Inferior parietal cortex (tissue), 1 donor: ENCODE data around the gene CFAP100.

ENCODE experiments used
- DNase-seq: peaks from one replicate; pipeline ENCODE4 v3.0.0-alpha.2; 2016; ENCODE audit errors: extremely low spot score

CFAP100 gene

GRCh38 chr3:126373682-126374601 is 20.8 kb upstream of the CFAP100 start:
- DNase-seq = peak; percentile 10

GRCh38 chr3:126375835-126376331 is 18.8 kb upstream of the CFAP100 start:
- DNase-seq = no peak

DNA sequence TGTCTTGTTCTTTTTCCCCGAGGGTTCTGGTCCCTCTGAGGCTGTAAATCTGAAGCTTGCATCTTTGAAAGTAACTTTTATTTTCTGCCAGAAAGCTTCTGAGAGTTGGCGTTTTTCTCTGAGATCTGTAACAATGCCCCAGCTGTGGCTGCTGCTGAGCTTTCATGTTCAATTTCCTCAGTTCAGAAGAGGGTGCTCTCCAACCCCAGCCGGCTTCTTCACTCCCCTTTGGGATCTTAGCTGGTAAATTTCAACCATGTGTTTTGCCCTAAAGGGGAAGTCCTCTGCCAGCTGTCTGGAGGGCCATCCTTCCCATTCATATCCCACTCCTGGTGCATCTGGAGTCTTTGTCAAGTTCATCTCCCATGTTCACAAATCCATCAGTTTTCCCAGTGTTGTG is 18.3 kb upstream of the CFAP100 start:
- DNase-seq = no peak

DNA sequence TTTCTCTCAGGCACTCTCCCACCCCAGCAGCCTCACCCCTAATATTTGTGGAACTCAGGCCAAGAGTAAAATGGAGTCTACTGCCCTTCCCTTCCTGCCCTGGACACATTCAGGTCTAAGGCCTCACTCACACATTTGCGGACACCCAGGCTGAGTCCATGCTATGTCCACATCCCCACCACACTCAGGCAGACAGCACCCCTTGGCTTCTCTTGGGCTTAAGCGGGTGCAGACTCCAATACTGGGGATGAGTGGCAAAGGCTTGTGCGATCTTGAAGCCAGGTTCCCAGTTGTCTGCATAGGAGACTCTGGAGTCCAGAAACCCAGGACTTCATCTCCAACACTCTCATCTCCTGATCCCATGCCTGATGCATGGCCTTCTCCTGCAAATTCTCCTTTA is 17.5 kb upstream of the CFAP100 start:
- no peak for DNase-seq

DNA sequence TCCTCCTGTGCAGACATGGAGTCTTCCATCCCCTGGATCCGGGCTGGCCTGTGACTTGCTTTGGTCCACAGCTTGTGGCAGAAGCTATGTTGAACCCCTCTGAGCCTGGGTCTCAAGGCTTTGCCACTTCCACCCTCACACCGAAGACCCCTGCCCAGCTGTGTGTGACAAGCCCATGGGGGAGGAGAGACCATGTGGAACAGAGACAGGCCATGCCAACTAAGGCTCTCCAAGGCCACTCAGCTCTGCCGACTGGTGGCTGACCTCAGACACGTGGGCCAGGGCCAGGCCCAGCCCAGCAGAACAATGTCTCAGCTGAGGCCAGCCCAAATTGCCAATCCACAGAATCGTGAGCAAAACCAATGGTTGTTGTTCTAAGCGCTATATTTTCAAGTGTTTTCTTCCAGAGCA is 16.4 kb upstream of the CFAP100 start:
- DNase-seq = no peak

GRCh38 chr3:126380011-126380768 is 14.5 kb upstream of the CFAP100 start:
- DNase-seq = no peak

DNA sequence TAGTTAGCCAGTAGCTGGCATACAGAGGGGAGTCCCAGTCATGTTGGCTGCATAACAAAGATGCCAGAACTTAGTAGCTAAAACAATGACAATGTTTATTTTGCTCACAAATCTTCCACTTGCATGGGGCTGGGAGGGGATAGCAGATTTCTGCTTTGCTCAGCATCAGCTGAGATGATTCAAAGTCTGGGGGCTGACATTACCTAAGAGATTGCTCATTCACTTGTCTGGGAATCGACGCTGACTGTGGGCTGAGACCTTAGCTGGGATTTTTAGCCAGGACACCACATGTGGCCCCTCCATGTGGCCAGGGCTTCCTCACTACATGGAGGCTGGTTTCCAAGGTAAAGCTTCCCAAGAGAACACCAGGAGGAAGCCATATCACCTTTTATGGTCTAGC is 12.7 kb upstream of the CFAP100 start:
- no peak for DNase-seq

DNA sequence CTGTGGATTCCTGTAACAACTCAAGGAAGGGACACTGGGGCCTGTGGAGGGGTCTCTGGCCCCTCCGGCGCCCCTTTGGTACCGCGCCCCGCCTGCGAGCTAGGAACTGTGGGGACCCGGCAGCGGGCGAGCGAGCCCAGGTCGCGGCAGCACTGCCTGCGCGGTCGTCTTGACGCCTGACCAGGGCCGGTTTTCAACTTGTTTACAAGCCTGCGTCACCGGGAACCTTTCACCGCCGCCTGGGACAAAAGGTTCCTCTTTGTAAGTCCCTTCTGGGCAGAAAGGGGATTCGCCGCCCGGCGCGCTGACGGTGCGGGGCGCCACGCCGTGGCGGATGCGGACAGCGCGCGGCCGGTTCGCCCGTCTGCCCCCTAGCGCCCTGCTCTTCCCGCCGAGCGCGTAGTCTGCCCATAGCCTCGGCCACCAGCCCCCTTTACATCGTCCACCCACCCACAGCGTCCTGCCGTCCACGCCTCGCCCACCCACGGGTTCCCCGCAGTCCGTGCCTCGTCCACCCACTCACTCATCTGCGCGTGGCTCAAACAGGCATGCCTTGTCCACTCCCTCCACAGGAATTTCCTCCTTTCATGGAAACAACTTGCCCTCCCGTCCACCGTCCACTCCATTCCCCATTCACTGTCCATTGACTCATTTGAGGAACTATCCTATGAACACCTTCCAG is 5.5 kb upstream of the CFAP100 start:
- peak; percentile 85 for DNase-seq

DNA sequence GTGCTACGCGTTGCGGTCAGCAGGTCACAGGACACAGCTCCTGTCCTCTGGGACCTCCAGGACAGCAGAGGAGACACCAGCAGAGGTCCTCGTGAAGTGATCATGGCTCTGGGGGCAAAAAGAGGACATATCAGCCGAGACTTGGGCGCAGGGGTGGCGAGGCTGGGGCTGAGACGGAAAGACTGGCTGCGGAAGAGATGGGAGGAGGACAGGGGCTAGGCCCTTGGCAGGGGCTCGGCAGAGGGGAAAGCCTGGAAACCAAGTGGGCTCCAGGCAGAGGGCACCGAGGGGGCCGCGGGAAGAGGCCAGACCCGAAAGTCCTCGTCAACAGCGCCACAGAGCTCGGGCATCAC is 4.9 kb upstream of the CFAP100 start:
- DNase-seq = no peak

DNA sequence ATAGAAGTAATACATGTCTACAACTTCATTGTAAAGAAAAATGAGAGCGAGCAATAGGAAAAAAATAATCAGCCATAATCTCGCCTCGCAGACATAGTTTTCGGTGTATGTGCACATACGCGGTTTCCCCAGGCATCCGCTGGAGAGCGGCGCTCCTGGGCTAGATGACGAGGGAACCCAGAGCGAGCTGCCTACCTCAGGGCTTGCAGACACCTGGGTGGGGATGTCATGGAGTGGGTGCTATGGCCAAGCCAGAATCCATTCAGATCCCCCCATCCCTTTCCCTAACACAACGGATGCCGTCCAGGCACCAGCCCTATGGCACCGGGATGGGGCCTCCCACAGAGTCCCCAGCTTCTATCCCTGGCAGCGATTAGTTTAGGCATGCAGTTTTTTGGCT is 4.5 kb upstream of the CFAP100 start:
- no peak for DNase-seq

DNA sequence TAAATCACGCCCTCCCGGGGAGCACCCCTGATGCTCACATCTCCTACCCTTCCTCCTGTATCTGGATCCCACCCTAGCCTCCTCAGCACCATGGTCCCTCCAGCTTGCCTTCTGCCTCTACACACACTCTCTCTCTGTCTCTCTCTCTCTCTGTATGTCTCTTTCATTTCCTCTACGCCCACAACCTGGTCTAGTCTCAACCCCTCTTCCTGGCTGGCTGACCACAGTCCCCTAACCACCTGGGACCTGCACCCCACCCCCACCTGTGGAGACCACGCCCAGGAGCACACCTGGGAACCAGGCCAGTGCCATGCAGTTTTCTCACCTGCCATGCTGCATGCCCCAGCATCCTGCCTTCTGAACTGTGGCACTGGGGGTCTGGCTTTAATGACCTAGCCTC is 4.0 kb upstream of the CFAP100 start:
- DNase-seq = no peak

GRCh38 chr3:126391631-126392030 is 3.1 kb upstream of the CFAP100 start:
- no peak for DNase-seq

- DNase-seq = no peak
These were observed 2.5 kb upstream of the CFAP100 start for GRCh38 chr3:126392246-126392645.

DNA sequence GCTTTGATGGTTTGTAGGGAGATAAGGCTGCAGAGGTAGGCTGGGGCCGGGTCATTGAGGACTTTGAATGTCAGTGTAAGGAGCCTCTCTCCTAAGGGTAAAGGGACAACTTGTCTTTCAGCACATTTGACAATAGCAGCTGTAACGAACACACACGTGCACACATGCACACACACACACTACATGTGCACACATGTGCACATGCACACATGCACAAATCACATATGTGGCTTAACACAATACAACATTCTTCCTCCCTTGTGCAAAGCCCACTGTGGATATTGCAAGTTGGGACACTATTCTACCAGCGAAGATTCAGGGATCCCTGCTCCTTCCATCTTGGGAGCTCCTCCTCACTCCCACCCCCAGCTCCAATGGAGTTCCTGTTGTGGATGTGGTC is 1.1 kb upstream of the CFAP100 start:
- no peak for DNase-seq

DNA sequence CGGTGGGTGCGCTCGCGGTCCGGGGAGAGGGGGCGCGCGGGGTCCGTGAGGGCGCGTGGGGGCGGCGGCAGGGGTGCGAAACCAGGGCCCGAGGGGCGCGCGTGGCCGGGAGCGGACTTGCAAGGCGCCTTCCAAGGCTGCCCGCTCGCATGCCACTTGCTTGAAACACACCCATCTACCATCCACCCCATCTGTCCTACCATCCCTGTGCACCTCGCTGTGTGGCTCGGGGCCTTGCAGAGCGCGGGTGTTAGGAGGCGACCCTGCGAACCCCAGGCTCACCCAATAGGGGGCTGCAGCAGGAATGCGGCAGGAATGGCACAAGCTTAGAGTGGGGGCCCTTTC is 240 bp downstream of the CFAP100 start:
- no peak for DNase-seq

- no peak for DNase-seq
These were observed 1.3 kb downstream of the CFAP100 start for GRCh38 chr3:126395846-126396513.

GRCh38 chr3:126396536-126396935 is 1.8 kb downstream of the CFAP100 start:
- no peak for DNase-seq

DNA sequence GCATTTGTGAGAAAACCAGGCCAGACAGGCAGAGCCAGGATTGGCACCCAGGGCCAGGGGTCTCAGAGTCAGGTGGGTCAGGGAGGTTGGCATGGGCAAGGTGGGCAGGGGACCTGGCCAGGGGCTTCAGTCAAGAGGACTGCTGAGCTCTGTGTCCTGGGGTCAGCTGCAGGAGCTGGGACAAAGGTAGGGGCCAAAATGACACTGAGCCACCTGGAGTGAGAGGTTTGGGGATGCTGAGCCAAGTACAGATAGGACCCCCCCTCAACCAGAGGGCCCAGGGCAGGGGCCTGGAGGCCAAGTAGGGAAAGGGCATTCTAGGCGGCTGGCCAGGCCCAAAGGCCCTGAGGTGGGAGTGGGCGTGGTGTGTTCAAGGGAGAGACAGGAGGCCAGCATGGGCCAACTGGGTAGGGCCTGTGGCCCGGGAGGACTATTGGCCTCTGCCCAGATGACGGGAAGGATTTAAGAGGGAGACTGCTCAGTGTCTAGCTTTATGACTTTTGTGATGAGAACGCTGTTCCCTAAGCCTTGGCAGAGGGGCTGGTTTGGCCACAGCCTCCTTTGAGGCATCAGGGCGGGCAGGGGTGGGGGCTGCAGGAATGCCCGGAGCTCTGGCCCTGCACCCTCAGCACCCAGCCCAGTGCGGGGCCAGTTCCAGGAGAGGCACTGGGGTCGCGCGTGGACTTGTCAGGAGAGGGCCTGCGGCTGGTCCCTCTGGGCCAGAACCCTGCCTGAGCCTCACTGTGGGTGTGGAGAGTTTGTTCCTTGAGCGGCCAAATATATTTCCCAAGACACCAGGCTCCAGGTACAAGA is 3.1 kb downstream of the CFAP100 start:
- DNase-seq = no peak

DNA sequence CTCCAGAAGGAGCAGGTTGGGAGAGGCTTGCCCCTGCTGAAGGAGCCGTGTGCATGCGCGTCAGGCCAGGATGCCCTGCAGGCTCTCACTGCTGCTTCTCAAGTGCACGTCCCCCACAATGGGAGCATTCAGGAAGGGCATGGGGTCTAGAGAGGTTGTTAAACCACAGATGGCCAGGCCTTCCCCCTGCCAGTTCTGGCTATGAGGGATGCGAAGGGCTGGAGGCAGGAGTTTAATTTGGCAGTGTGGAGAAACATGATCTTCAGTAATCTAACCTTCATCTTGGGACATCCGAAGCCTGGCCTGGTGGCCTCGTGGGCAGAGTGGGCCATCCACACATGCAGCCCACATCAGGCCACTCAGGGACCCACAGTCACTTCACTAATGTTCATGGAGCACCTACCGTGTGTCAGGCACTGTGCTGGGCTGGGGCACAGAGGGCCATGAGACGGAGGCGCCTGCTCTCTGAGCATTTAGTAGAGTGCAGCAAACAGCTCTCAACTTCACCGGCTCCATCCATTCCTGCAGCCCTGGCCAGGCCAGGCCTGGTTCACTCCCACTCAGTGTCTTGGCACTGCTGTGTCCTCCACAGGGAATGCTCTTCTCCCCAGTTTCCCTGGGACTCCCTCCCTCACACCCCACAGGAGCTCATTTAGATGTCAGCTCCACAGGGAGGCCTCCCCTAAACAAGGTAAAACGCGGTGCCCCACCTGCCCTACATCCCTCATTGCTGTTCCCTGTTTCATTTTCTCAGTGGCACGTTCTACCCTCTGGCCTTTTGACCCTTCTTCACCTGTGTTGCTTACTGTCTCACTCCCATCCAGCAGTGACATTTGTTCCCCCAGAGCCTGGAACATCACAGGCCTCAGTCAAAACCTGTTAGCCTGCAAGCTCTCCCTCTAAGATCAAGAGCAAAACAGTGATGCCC is 4.0 kb downstream of the CFAP100 start:
- no peak for DNase-seq

DNA sequence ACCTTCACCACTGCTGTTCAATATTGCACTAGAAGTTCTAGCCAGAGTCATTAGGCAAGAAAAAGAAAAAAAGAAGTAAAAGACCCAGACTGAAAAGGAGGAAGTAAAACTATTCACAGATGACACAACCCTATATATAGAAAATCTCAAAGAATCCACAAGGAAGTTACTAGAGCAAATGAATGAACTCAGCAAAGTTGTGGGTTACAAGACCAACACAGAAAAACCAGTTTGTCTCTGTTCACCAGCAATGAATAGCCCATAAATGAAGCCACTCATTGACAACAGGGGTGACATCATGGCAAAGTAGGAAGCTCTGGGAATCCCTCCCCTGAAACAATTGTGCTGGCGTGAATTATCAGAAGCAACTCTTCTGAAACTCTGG is 4.6 kb downstream of the CFAP100 start:
- DNase-seq = no peak
